Measurements from ENCODE around the gene PAX7.
"Not testable (repeated sequence)": the region's sequence is repeated elsewhere in the genome, so short reads cannot be mapped to it uniquely, and the experiment has no call there.

GRCh38 chr1:18586016-18586415, 44.6 kb upstream of the PAX7 start:
- TF ChIP-seq ZNF274 (IDR thresholded peaks at IDR 0.05; ENCODE audit: low read depth, low read length); SUZ12 (IDR thresholded peaks at IDR 0.05; ENCODE audit: extremely low read depth, insufficient read depth, insufficient read length): not testable (repeated sequence)
